Hepatocyte (in vitro differentiated cells): ENCODE measurements around the gene ATF7IP. TPM values are rescaled to one million over a fixed set of nuclear protein-coding genes. Genes with fewer than 3 reads are reported as not detected.

Experiments
- DNase-seq: peaks from one replicate; pipeline ENCODE4 v3.0.0-alpha.2; 2016; ENCODE audit warnings: low spot score
- H2AFZ ChIP-seq: fragments of 200-600 bp; sonication (generic); 2 replicates; pipeline ENCODE4 v1.6.0; 2016; ENCODE audit warnings: antibody characterized with exemption, mild to moderate bottlenecking
- H3K27ac ChIP-seq: fragments of 200-600 bp; sonication (generic); 2 replicates; pipeline ENCODE4 v1.5.1; 2016; ENCODE audit warnings: mild to moderate bottlenecking
- H3K27me3 ChIP-seq: fragments of 200-600 bp; sonication (generic); 2 replicates; pipeline ENCODE4 v1.6.1; 2016
- H3K36me3 ChIP-seq: fragments of 200-600 bp; sonication (generic); replicated peaks from 2 replicates; pipeline ENCODE4 v1.5.1; 2016; ENCODE audit warnings: low read depth; ENCODE audit not compliant: insufficient read depth
- H3K4me1 ChIP-seq: fragments of 200-600 bp; sonication (generic); 2 replicates; pipeline ENCODE4 v1.5.1; 2016; ENCODE audit warnings: mild to moderate bottlenecking, moderate library complexity; ENCODE audit not compliant: insufficient read depth
- H3K4me2 ChIP-seq: fragments of 200-600 bp; sonication (generic); 2 replicates; pipeline ENCODE4 v1.6.0; 2016
- H3K4me3 ChIP-seq: fragments of 200-600 bp; sonication (generic); 2 replicates; pipeline ENCODE4 v1.5.1; 2016; ENCODE audit warnings: mild to moderate bottlenecking
- H3K79me2 ChIP-seq: fragments of 200-600 bp; sonication (generic); 2 replicates; pipeline ENCODE4 v1.6.0; 2017; ENCODE audit warnings: mild to moderate bottlenecking
- H3K9me2 ChIP-seq: fragments of 200-600 bp; sonication (generic); replicated peaks from 2 replicates; pipeline ENCODE4 v1.6.0; 2017; ENCODE audit warnings: mild to moderate bottlenecking; ENCODE audit not compliant: insufficient read depth
- H3K9me3 ChIP-seq: fragments of 200-600 bp; sonication (generic); 2 replicates; pipeline ENCODE4 v1.5.1; 2016; ENCODE audit warnings: low read depth, mild to moderate bottlenecking
- H4K20me1 ChIP-seq: fragments of 200-600 bp; sonication (generic); 2 replicates; pipeline ENCODE4 v1.6.0; 2016; ENCODE audit warnings: mild to moderate bottlenecking; ENCODE audit not compliant: insufficient read depth, poor library complexity, severe bottlenecking
- CTCF ChIP-seq: fragments of 200-600 bp; sonication (generic); IDR thresholded peaks from 2 replicates; pipeline ENCODE4 v1.5.1; 2016; ENCODE audit warnings: antibody characterized with exemption, mild to moderate bottlenecking; ENCODE audit not compliant: poor library complexity
- EZH2 ChIP-seq: fragments of 200-600 bp; sonication (generic); IDR thresholded peaks from 2 replicates; pipeline ENCODE4 v1.6.1; 2016; ENCODE audit warnings: antibody characterized with exemption, mild to moderate bottlenecking, borderline replicate concordance
- EZH2phosphoT487 ChIP-seq: fragments of 200-600 bp; sonication (generic); IDR thresholded peaks from one replicate; pipeline ENCODE4 v1.6.1; 2018; ENCODE audit warnings: antibody characterized with exemption, mild to moderate bottlenecking, low read depth, moderate library complexity; ENCODE audit not compliant: unreplicated experiment, severe bottlenecking
- WGBS: methylation state at CpG from one replicate; pipeline ENCODE4 v1.1.6; 2016; ENCODE audit warnings: low lambda C conversion rate; ENCODE audit errors: missing lambda C conversion rate; 5-methylcytosine and 5-hydroxymethylcytosine counted together
- polyA plus RNA-seq: library from polyadenylated mRNA; unstranded; fragments of >200 nt; fragmentation: Nextera tagmentation; extraction: Ambion mirVana; gene quantifications from 2 replicates; pipeline ENCODE4 v1.2.1, GENCODE V29; 2016
- total RNA-seq: library from RNA; depleted of rRNA; stranded (reverse); fragments of >200 nt; gene quantifications from 2 replicates; pipeline ENCODE4 v1.2.3, GENCODE V29; 2014

ATF7IP gene
- total and polyA plus RNA-seq, 2 experiments from 2014 or later: 24.8 to 52.5 TPM

- peak; percentile 24 for DNase-seq
- Histone ChIP-seq H3K9me2 (no peaks in the 10 kb centered on the region), H4K20me1 (no peaks in the 10 kb centered on the region), H3K4me1 (no peaks in the 10 kb centered on the region), H3K79me2 (no peaks in the 10 kb centered on the region), H3K27ac (peak overlapping the region; percentile 60), H3K4me3 (no peak overlapping the region), H2AFZ (no peak overlapping the region), H3K27me3 (no peaks in the 10 kb centered on the region), H3K4me2 (no peak overlapping the region), H3K9me3 (no peaks in the 10 kb centered on the region), H3K36me3 (no peaks in the 10 kb centered on the region)
- no peak for TF ChIP-seq EZH2
- 83% methylated on average over 1 of the region's 1 CpG for WGBS
Measured at GRCh38 chr12:14356147-14356546, 9.3 kb upstream of the ATF7IP start.

- Histone ChIP-seq H3K4me3 (no peak overlapping the region), H3K9me3 (no peaks in the 10 kb centered on the region), H3K4me1 (no peaks in the 10 kb centered on the region), H3K4me2 (no peak overlapping the region), H2AFZ (no peak overlapping the region), H4K20me1 (no peaks in the 10 kb centered on the region), H3K27ac (no peak overlapping the region), H3K36me3 (no peaks in the 10 kb centered on the region), H3K9me2 (no peaks in the 10 kb centered on the region), H3K27me3 (no peaks in the 10 kb centered on the region), H3K79me2 (no peaks in the 10 kb centered on the region)
- DNase-seq: no peak
- WGBS: 100% methylated on average over 1 of the region's 1 CpG
- TF ChIP-seq EZH2phosphoT487: no peak
- TF ChIP-seq CTCF: no peak
Measured at GRCh38 chr12:14357486-14357885, 8.0 kb upstream of the ATF7IP start.

GRCh38 chr12:14362352-14362751 is 3.1 kb upstream of the ATF7IP start:
- no peaks in the 10 kb centered on the region for H3K27me3 ChIP-seq
- no peak for DNase-seq
- H3K36me3 ChIP-seq: no peaks in the 10 kb centered on the region
- H3K4me3 ChIP-seq: no peak overlapping the region
- TF ChIP-seq CTCF: no peak
- no peak for TF ChIP-seq EZH2
- no peak for TF ChIP-seq EZH2phosphoT487
- peaks cover 9% of the 10 kb centered on the region for H3K79me2 ChIP-seq
- H3K9me3 ChIP-seq: no peaks in the 10 kb centered on the region
- 97% methylated on average over 1 of the region's 1 CpG for WGBS
- no peaks in the 10 kb centered on the region for H4K20me1 ChIP-seq
- no peaks in the 10 kb centered on the region for H3K4me1 ChIP-seq
- H3K4me2 ChIP-seq: no peak overlapping the region
- no peak overlapping the region for H3K27ac ChIP-seq
- no peak overlapping the region for H2AFZ ChIP-seq
- no peaks in the 10 kb centered on the region for H3K9me2 ChIP-seq

- H2AFZ ChIP-seq: peak overlapping the region; percentile 32
- no peaks in the 10 kb centered on the region for H3K4me1 ChIP-seq
- no peaks in the 10 kb centered on the region for H3K27me3 ChIP-seq
- TF ChIP-seq EZH2 (no peak), CTCF (no peak), EZH2phosphoT487 (no peak)
- no peaks in the 10 kb centered on the region for H3K36me3 ChIP-seq
- no peak for DNase-seq
- no peaks in the 10 kb centered on the region for H4K20me1 ChIP-seq
- H3K4me2 ChIP-seq: peak overlapping the region; percentile 59
- no peak overlapping the region for H3K4me3 ChIP-seq
- H3K9me2 ChIP-seq: no peaks in the 10 kb centered on the region
- WGBS: 97% methylated on average over 8 of the region's 8 CpGs
- no peaks in the 10 kb centered on the region for H3K9me3 ChIP-seq
- H3K79me2 ChIP-seq: peaks cover 33% of the 10 kb centered on the region
- H3K27ac ChIP-seq: peak overlapping the region; percentile 94
Measured at GRCh38 chr12:14364583-14365271, 755 bp upstream of the ATF7IP start.
